ENCODE data around the gene TIAM2.
"Not testable (repeated sequence)": the region's sequence is repeated elsewhere in the genome, so short reads cannot be mapped to it uniquely, and the experiment has no call there.

The TIAM2 gene

GRCh38 chr6:154991207-154991606 lies 3.9 kb upstream of the TIAM2 start:
- DNase-seq (ENCODE audit: low read depth in 3 of 3): no peak

GRCh38 chr6:154993026-154993425 lies 2.1 kb upstream of the TIAM2 start:
- no peak for DNase-seq (ENCODE audit: low read depth in 3 of 3)

- DNase-seq (ENCODE audit: low read depth in 3 of 3): no peak
Measured at GRCh38 chr6:154993710-154994109, 1.4 kb upstream of the TIAM2 start.

GRCh38 chr6:154994836-154995253 lies 270 bp upstream of the TIAM2 start:
- no peak for DNase-seq (ENCODE audit: low read depth in 3 of 3)

DNA sequence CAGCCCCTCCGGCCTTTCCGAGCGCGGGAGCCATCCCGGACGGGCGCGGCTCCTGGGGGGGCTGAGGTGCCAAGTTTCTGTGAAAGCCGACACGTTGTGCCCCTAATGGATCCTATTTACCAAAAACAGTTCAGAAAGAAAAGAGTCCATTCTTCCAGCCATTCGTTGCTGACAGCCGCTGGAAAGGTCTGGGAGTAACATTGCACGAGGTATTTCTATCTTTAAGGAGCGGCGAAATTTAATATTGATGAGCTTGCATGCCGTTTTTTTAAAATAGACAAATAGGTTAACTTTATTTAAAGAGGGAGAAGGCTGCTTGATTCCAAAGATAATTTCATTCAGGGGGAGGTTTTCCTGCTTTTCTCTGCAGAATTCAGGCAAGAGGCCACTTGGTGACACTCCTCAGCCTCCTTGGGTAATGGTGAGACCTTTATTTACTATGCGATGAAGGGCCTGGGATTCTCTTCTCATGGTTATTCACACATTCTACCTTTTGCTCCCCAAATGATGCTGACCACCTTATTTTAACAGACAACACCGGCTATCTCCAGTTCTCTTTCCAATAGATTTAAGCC lies 988 bp downstream of the TIAM2 start:
- no peak for DNase-seq (ENCODE audit: low read depth in 3 of 3)

DNA sequence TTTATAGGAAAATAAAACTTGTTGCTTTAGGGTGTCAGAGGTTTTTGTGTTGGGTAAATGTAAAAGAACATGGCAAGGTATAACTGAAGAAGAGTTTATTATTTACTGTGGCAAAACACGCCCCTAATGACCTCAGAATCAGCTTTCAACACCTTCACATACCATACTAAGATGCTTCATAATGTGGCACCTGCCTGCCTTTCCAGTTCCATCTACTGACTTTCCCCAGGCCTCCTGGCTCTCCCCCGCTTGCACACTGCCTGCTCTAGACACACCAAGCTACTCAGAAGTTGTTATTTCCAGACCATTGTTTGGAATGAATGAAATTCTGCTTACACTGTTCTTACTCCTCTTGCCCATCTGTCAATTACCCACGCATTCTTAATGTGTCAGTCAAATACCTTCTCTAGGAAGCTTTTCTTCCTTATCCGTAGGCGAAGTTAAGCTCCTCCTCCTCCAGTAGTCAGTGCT lies 1.8 kb downstream of the TIAM2 start:
- DNase-seq (ENCODE audit: low read depth in 3 of 3): no peak

DNA sequence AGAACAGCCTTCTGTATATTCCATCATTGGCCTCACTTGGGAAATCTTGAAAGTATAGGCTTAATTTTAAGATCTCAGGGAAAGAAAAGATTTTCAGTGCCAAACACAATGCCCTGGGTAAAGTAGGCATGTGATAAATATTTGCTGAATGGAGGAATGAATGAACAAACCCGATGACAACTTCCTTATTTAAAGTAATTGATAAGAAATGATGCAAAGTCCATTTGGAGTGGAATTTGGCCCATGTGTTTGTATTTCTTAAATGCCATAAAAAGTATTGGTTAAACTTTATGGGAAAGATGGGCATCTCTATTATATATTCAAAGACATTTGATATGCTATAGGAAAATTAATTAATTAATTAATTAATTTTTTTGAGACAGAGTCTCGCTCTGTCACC lies 3.7 kb downstream of the TIAM2 start:
- no peak for DNase-seq (ENCODE audit: low read depth in 3 of 3)

- DNase-seq (ENCODE audit: low read depth in 3 of 3): no peak
Measured at GRCh38 chr6:155001482-155001881, 6.4 kb downstream of the TIAM2 start.

DNA sequence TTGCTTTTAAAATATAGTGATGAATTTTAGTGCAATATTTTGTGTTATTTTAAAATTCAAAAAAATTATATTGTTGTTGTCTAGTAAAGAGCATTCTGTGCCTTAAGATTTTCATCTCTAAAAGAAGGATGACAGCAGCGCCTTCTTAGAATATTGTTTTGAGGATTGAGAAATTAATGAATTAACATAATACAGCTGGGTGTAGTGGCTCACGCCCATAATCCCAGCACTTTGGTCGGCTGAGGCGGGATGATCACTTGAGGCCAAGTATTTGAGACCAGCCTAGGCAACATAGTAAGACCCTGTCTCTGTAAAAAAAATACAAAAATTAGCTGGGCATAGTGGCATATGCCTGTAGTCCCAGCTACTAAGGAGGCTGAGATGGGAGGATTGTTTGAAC lies 6.8 kb downstream of the TIAM2 start:
- no peak for DNase-seq (ENCODE audit: low read depth in 3 of 3)

DNA sequence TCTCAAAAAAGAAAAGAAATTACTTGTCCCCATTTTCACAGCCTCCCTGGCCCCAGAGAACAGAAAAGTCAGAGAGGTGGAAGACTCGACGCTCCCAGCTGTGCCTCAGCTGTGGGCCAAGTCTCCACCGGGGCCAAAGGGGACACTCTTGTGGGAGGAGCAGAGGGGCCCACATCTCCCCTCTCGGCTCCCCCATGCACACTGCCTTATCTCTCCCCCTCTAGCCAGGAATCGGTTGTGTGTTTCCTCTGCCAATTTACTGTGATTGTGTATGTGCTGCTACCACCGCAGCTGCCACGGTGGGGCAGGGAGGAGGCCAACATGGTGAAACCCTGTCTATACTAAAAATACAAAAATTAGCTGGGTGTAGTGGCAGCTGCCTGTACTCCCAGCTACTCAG lies 8.4 kb downstream of the TIAM2 start:
- DNase-seq (ENCODE audit: low read depth in 3 of 3): no peak

GRCh38 chr6:155004017-155004416 lies 8.9 kb downstream of the TIAM2 start:
- no peak for DNase-seq (ENCODE audit: low read depth in 3 of 3)

- DNase-seq (ENCODE audit: low read depth in 3 of 3): no peak
Measured at GRCh38 chr6:155004576-155005372, 9.7 kb downstream of the TIAM2 start.

DNA sequence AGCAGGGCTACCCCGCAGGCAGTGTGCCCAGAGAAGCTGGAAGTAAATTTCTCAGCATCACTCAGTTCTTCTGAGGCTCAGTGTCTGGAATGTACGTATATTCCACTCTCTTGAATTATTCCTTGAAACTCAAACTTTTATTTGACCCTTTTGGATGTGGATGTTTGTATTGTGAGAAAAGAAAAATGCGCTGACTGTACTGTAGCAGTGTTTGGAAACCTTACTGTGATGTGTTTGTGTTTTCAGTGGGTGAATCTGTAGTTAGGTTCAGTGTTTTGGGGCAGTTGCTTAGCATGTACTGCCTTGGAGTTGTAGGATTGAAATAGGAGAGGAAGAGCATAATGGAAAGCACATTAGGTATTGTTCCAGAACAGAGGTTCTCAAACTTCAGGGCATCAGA lies 13.5 kb downstream of the TIAM2 start:
- no peak for DNase-seq (ENCODE audit: low read depth in 3 of 3)

DNA sequence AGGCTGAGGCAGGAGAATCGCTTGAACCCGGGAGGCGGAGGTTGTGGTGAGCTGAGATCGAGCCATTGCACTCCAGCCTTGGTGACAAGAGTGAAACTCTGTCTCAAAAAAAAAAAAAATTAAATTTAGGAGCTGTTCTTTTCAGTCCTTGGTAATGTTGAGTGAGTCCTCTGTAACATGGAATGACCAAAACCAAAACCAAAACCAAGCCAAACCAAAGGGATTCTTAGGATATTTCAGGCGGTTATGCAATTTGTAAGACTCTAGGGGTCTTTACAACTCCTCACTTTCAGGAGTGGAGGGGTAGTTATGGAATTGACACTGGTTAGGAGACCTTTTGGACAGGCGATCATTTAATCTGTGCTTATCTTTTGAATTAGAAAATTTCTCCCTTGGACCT lies 15.8 kb downstream of the TIAM2 start:
- DNase-seq (ENCODE audit: low read depth in 3 of 3): no peak

- no peak for DNase-seq (ENCODE audit: low read depth in 3 of 3)
Measured at GRCh38 chr6:155011809-155012291, 16.7 kb downstream of the TIAM2 start.

GRCh38 chr6:155013457-155013876 lies 18.4 kb downstream of the TIAM2 start:
- DNase-seq (ENCODE audit: low read depth in 3 of 3): no peak

GRCh38 chr6:155014137-155014536 lies 19.0 kb downstream of the TIAM2 start:
- DNase-seq (ENCODE audit: low read depth in 3 of 3): no peak

DNA sequence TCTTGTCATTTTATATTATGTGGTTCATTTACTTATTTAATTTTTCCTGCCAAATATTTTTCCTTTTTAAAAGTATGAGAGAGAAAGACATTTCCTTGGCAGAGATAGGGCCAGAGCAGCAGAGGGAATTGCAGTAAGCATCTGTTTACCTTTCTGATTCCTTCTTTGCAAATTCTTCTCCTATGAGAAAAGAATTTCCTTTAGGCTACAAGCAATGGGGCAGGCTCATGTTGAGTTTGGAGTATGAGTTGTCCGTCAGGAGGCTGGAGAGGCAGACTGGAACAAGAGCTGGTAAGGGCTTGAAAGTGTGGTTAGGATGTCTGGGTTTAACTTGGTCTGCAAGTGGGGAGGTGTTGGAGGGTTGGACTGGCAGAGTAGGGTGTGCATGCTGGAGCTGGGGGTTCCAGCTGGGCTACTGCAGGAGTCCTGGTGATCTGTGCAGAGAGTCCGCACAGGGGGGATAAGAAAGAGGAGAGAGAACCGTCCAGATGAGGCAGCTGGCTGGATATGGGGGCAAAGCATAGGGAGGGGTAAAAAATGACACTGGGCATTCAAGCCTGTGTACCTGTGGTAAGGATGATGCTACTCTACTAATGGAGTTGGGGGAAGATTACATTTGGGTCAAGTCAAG lies 19.7 kb downstream of the TIAM2 start:
- DNase-seq (ENCODE audit: low read depth in 3 of 3): no peak

GRCh38 chr6:155018415-155018814 lies 23.3 kb downstream of the TIAM2 start:
- not testable (repeated sequence) for DNase-seq (ENCODE audit: low read depth in 3 of 3)

- no peak for DNase-seq (ENCODE audit: low read depth in 3 of 3)
Measured at GRCh38 chr6:155021680-155022079, 26.6 kb downstream of the TIAM2 start.

DNA sequence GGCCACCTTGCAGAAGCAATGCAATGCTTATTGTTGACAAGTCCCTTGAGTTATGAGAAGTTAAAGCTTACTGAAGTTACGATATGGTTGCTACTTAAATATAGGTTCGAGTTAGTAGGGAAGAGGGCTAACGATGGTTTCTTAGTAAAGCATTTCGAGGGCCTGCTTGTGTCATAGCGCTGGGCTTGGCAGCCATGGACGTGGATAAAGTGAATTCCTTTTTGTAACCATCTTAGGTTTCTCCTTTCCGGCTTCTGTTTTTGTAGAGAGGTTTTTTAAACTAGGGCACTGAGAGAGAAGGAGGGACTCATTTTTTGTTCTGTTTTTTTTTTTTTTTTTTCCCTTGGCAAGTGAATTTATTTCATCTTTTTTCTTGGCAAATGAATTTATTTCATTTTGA lies 27.6 kb downstream of the TIAM2 start:
- no peak for DNase-seq (ENCODE audit: low read depth in 3 of 3)

- no peak for DNase-seq (ENCODE audit: low read depth in 3 of 3)
Measured at GRCh38 chr6:155023717-155024116, 28.6 kb downstream of the TIAM2 start.

All from stimulated activated CD4-positive, alpha-beta T cell treated with anti-CD3 and anti-CD28 coated beads, TNF-alpha, amount 100 ng/mL, for 4 hours (primary cell).